Fibroblast of the aortic adventitia (primary cell): ENCODE measurements around the gene SLC9A1. TPM values are rescaled to one million over a fixed set of nuclear protein-coding genes. Genes with fewer than 3 reads are reported as not detected.

Experiments used
- DNase-seq: peaks from one replicate; pipeline ENCODE4 v3.0.0-alpha.2; 2010; ENCODE audit warnings: low read depth
- H3K4me3 ChIP-seq: 2 replicates; pipeline ENCODE4 v1.5.1; 2011; ENCODE audit warnings: low read depth, mild to moderate bottlenecking, control low read depth, low read length, moderate library complexity
- total RNA-seq: library from RNA; depleted of rRNA; stranded (reverse); fragments of >200 nt; gene quantifications from 2 replicates; pipeline ENCODE4 v1.2.3, GENCODE V29; 2012; ENCODE audit warnings: low replicate concordance
- TF ChIP-seq, protein P1 (sequence below): IDR thresholded peaks from 2 replicates; pipeline ENCODE4 v1.5.1; 2011; ENCODE audit warnings: mild to moderate bottlenecking, low read length, control low read depth, inconsistent platforms; ENCODE audit not compliant: insufficient read depth

SLC9A1 gene
- total RNA-seq, 1 donor: 7.4 TPM

DNA sequence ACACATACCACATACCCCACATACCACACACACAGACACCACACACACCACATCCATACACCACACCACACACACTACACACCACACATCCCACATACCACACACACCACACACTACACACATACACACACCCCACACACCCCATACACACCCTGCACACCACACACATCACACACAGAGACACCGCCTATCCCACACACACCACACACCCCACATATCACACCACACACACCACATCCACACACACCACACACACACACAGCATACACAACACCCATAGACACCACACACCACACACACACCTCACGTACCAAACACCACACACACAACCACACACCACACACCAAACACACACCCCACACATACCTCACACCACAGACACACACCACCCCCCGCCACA is 68.3 kb downstream of the SLC9A1 start:
- TF ChIP-seq, protein P1, sequence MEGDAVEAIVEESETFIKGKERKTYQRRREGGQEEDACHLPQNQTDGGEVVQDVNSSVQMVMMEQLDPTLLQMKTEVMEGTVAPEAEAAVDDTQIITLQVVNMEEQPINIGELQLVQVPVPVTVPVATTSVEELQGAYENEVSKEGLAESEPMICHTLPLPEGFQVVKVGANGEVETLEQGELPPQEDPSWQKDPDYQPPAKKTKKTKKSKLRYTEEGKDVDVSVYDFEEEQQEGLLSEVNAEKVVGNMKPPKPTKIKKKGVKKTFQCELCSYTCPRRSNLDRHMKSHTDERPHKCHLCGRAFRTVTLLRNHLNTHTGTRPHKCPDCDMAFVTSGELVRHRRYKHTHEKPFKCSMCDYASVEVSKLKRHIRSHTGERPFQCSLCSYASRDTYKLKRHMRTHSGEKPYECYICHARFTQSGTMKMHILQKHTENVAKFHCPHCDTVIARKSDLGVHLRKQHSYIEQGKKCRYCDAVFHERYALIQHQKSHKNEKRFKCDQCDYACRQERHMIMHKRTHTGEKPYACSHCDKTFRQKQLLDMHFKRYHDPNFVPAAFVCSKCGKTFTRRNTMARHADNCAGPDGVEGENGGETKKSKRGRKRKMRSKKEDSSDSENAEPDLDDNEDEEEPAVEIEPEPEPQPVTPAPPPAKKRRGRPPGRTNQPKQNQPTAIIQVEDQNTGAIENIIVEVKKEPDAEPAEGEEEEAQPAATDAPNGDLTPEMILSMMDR: no peak
- no peak overlapping the region for H3K4me3 ChIP-seq
- DNase-seq: no peak

DNA sequence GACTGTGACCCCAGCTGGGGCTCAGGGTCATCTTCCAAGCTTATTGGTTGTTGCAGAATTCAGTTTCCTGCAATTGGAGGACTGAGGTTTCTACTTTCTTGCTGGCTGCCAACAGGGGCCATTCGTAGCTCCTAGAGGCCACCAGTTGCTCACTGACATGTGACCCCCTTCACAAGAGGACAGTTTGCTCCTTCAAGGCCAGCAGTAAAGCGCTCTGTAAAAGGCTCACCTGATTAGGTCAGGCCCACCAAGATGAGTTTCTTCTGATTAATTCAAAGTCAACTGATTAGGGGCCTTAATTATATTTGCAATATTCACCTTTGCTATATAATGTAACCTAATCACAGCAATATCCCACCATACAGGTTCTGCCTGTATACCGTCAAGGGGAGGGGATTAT is 68.9 kb downstream of the SLC9A1 start:
- TF ChIP-seq, protein P1: no peak

DNA sequence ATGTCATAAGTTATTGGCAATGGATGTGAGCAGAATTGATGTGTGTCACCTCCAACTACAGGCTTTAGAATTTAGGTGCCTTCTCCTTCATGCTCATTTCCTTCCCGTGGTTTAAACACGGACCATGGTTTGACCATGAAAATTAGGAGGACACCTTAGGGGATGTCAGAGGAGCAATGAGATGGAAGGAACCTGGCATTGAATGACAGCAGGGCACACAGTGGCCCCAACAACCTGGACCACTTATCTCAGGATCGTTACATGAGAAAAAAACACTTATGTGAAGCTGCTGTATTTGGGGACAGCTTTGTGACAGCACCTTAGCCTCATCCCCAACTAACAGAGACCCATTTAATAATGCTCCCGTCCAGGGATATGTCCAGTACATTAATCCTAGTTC is 70.8 kb downstream of the SLC9A1 start:
- no peak for DNase-seq
- TF ChIP-seq, protein P1: no peak
- H3K4me3 ChIP-seq: no peak overlapping the region

More for the DNA sequence above, 68.9 kb downstream of the SLC9A1 start:
- no peak overlapping the region for H3K4me3 ChIP-seq
- no peak for DNase-seq

DNA sequence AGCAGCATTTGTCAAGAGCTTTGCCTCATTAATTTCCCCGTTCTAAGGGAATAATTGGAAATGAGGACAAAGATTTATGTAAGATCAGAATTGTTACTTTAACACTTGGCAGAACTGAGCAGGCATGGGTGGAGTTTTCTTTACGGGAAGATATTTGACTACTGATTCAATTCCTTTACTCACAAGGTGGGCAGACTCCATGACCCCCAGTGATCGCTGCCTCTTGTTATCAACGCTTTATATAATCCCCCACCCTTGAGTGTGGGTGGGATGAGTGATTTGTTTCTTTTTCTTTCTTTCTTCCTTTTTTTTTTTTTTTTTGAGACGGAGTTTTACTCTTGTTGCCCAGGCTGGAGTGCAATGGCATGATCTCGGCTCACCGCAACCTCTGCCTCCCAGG is 77.0 kb downstream of the SLC9A1 start:
- TF ChIP-seq, protein P1: no peak
- H3K4me3 ChIP-seq: no peak overlapping the region
- no peak for DNase-seq

DNA sequence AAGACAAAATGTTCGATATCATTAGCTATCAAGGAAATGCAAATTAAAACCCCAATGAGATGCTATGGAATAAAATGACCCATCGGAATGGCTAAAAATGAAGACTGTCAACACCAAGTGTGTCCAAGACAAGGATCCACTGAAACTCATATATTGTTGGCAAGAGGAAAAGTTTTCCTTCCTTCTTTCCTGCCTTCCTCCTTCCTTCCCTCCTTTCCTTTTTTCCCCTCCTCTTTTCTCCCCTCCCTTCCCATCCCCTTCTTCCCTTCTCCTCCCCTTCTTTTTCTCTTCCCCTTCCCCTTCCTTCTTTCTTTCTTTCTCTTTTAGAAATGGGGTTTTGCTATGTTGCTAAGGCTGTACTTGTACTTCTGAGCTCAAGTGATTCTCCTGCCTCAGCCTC is 78.1 kb downstream of the SLC9A1 start:
- no peak for DNase-seq
- TF ChIP-seq, protein P1: no peak
- no peak overlapping the region for H3K4me3 ChIP-seq

DNA sequence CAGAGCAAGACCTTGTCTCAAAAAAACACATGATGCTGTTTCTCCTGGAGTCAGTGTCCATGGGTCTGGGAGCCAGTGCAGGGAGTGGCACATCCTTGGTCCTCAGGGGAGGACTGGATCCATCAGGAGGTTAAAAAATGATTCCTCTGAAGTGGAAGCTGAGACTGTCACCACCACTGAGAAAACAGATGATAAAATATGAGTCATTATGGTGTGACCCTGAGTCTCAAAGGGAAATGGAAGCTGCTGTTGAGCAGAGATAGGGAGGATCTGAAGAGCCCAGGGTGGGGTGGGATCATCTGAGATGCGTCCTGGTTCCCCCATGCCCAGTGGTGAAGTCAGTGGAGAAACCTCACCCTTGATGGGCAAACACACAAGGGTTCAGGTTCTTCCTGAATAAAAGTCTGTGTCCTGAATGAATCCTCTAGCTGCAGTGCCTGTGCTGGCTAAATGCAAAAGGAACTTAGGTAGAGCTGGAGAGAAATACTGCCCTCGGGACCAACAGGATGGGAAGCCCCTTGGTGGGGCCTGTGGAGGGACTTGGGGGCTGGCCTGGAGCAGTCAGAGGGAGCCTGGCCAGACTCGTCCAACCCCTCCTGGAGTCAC is 80.6 kb downstream of the SLC9A1 start:
- TF ChIP-seq, protein P1: no peak
- DNase-seq: no peak
- H3K4me3 ChIP-seq: no peak overlapping the region

DNA sequence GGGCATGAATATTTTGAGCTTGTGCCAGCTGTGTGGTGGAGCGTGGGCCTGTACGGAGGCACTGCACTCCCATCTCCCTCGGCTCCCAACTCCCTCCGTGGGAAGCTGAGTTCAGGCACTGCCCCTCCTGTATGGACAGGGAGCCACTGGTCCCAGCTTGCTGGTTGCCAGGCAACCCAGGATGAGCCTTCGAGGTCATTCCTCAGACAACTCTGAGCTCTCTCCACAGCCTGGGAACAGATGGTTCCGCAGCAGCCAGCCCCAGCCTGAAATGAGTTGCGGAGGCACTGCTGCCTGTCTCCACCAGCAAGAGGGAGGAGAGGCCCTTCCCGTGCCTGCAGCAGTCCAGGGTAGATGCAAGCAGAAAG is 83.9 kb downstream of the SLC9A1 start:
- no peak for DNase-seq
- TF ChIP-seq, protein P1: no peak
- H3K4me3 ChIP-seq: no peak overlapping the region
